ENCODE data around the gene ZRANB1. TPM values are rescaled to one million over a fixed set of nuclear protein-coding genes. Genes with fewer than 3 reads are reported as not detected.

ZRANB1 gene
- total RNA-seq, 1 donor from 2014 or later, result 24.2 TPM

GRCh38 chr10:125023255-125023654 lies 81.3 kb downstream of the ZRANB1 start:
- ATAC-seq (ENCODE audit: poor library complexity) (peak; percentile 14), DNase-seq (peak; percentile 61)
- intact Hi-C loops (cut with DNase I), result no loop called here

GRCh38 chr10:125023862-125024496 lies 82.1 kb downstream of the ZRANB1 start:
- DNase-seq (peak; percentile 85), ATAC-seq (ENCODE audit: poor library complexity) (peak; percentile 51)
- intact Hi-C loops (cut with DNase I), result no loop called here

GRCh38 chr10:125024497-125025234 lies 82.7 kb downstream of the ZRANB1 start:
- intact Hi-C loops (cut with DNase I), result no loop called here
- DNase-seq (no peak), ATAC-seq (ENCODE audit: poor library complexity) (no peak)

GRCh38 chr10:125025341-125025740 lies 83.4 kb downstream of the ZRANB1 start:
- no peak for ATAC-seq (ENCODE audit: poor library complexity)
- intact Hi-C loops (cut with DNase I), result no loop called here

GRCh38 chr10:125026036-125026931 lies 84.4 kb downstream of the ZRANB1 start:
- intact Hi-C loops (cut with DNase I), result no loop called here
- DNase-seq, result no peak
- no peak for ATAC-seq (ENCODE audit: poor library complexity)

More at GRCh38 chr10:125025341-125025740, 83.4 kb downstream of the ZRANB1 start:
- no peak for DNase-seq

GRCh38 chr10:125026974-125027735 lies 85.2 kb downstream of the ZRANB1 start:
- no peak for ATAC-seq (ENCODE audit: poor library complexity)
- intact Hi-C loops (cut with DNase I), result no loop called here
- DNase-seq, result no peak

GRCh38 chr10:125027871-125028869 lies 86.2 kb downstream of the ZRANB1 start:
- ATAC-seq (ENCODE audit: poor library complexity) (peak; percentile 60), DNase-seq (no peak)
- intact Hi-C loops (cut with DNase I), result no loop called here

- DNase-seq (no peak), ATAC-seq (ENCODE audit: poor library complexity) (no peak)
- intact Hi-C loops (cut with DNase I), result no loop called here
Measured at GRCh38 chr10:125029584-125030242, 87.8 kb downstream of the ZRANB1 start.

GRCh38 chr10:125030567-125031197 lies 88.8 kb downstream of the ZRANB1 start:
- ATAC-seq (ENCODE audit: poor library complexity), result no peak
- intact Hi-C loops (cut with DNase I), result no loop called here
- DNase-seq, result no peak

- DNase-seq, result no peak
- intact Hi-C loops (cut with DNase I), result no loop called here
- no peak for ATAC-seq (ENCODE audit: poor library complexity)
Measured at GRCh38 chr10:125032474-125033020, 90.6 kb downstream of the ZRANB1 start.

GRCh38 chr10:125033146-125033924 lies 91.4 kb downstream of the ZRANB1 start:
- ATAC-seq (ENCODE audit: poor library complexity) (no peak), DNase-seq (no peak)
- intact Hi-C loops (cut with DNase I), result no loop called here

- no peak for ATAC-seq (ENCODE audit: poor library complexity)
- intact Hi-C loops (cut with DNase I), result no loop called here
Measured at GRCh38 chr10:125034675-125035074, 92.8 kb downstream of the ZRANB1 start.

GRCh38 chr10:125035136-125035535 lies 93.2 kb downstream of the ZRANB1 start:
- ATAC-seq (ENCODE audit: poor library complexity) (no peak), DNase-seq (no peak)
- intact Hi-C loops (cut with DNase I), result no loop called here

More at GRCh38 chr10:125034675-125035074, 92.8 kb downstream of the ZRANB1 start:
- no peak for DNase-seq

- no peak for ATAC-seq (ENCODE audit: poor library complexity)
- intact Hi-C loops (cut with DNase I), result no loop called here
Measured at GRCh38 chr10:125035588-125036295, 93.8 kb downstream of the ZRANB1 start.

More at GRCh38 chr10:125035588-125036295, 93.8 kb downstream of the ZRANB1 start:
- DNase-seq, result no peak
